Nephron (organoid): ENCODE data around the gene SPTLC2.
A peak's percentile ranks its signal among the peaks of the same experiment; 100 is the strongest.

Source experiments
- H3K27ac Mint-ChIP-seq, 3 experiments: 2 replicates each; pipeline ENCODE4 v1.8.0; 2020; ENCODE audit warnings: mixed read lengths in 3 of 3, mild to moderate bottlenecking in 2 of 3, moderate library complexity in 1 of 3
- H3K27me3 Mint-ChIP-seq: 2 replicates; pipeline ENCODE4 v1.8.0; 2021; ENCODE audit warnings: low read depth, mild to moderate bottlenecking, moderate library complexity, mixed read lengths
- H3K36me3 Mint-ChIP-seq: 2 replicates; pipeline ENCODE4 v1.8.0; 2020; ENCODE audit warnings: low read depth, mixed read lengths
- H3K4me1 Mint-ChIP-seq: 2 replicates; pipeline ENCODE4 v1.8.0; 2020; ENCODE audit warnings: mixed read lengths
- H3K4me3 Mint-ChIP-seq, 3 experiments: 2 replicates each; pipeline ENCODE4 v1.8.0; 2020; ENCODE audit warnings: mild to moderate bottlenecking in 3 of 3, mixed read lengths in 3 of 3, moderate library complexity in 2 of 3
- H3K9me3 Mint-ChIP-seq: 2 replicates; pipeline ENCODE4 v1.8.0; 2020; ENCODE audit warnings: mixed read lengths
- TF ChIP-seq, protein P1 (sequence below), 3 experiments: fragments of 200-600 bp; sonication (generic); IDR thresholded peaks; one replicate each; pipeline ENCODE4 v1.5.0; 2021; ENCODE audit warnings: antibody characterized with exemption in 3 of 3; ENCODE audit not compliant: unreplicated experiment in 3 of 3

The SPTLC2 gene

DNA sequence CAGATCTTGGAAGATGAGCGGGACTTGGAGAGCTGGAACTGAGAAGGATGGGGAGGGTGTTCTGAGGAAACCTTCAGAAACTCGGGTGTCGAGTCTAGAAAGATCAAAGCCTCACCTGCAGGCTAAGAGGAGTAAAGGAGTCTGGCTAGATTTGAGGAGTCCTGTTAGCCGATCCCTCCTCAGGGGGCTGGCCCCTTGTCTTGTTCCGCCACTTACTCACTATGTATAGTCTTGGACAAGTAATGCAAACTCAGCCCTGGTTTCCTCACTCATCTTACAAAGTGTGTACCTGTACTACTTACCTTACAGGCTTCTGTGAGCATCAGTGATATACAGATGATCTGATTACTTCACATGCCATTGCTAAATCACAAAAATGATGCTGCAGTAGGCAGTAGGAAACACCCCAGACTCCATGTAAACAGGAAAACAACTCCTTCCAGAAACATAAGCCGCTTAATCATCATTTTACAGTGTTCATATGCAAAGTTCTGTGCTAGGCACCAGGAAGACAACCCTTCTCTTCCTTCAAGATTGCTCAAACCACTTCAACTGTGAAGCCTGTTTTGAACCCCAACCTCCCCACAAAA is 2.0 kb upstream of the SPTLC2 start:
- H3K27me3 Mint-ChIP-seq, result peaks cover 5% of the 10 kb centered on the region
- TF ChIP-seq, protein P1, sequence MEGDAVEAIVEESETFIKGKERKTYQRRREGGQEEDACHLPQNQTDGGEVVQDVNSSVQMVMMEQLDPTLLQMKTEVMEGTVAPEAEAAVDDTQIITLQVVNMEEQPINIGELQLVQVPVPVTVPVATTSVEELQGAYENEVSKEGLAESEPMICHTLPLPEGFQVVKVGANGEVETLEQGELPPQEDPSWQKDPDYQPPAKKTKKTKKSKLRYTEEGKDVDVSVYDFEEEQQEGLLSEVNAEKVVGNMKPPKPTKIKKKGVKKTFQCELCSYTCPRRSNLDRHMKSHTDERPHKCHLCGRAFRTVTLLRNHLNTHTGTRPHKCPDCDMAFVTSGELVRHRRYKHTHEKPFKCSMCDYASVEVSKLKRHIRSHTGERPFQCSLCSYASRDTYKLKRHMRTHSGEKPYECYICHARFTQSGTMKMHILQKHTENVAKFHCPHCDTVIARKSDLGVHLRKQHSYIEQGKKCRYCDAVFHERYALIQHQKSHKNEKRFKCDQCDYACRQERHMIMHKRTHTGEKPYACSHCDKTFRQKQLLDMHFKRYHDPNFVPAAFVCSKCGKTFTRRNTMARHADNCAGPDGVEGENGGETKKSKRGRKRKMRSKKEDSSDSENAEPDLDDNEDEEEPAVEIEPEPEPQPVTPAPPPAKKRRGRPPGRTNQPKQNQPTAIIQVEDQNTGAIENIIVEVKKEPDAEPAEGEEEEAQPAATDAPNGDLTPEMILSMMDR (IDR thresholded peaks at IDR 0.05; ENCODE audit: unreplicated experiment in 3 of 3), result no peak
- H3K4me3 Mint-ChIP-seq, result no peak overlapping the region
- H3K27ac Mint-ChIP-seq, result no peak overlapping the region
- H3K4me1 Mint-ChIP-seq, result peaks cover 13% of the 10 kb centered on the region
- no peaks in the 10 kb centered on the region for H3K9me3 Mint-ChIP-seq
- peaks cover 5% of the 10 kb centered on the region for H3K36me3 Mint-ChIP-seq

DNA sequence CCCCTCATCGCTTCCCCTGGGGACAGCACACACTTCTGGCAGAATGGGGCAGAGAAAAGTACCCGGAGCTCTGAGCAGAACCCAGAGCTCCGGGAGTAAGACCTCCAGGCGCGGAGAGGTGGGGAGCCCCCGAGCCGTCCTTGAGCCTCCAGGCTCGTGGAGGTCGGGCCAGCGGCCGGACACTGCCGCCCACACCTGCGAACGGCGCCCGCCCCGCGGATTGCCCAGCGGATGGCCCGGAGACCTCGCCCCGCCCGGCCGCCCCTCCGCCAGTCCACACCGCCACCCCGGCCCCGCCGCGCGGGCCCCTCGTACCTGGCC is 344 bp downstream of the SPTLC2 start:
- peak overlapping the region; percentile 77 to 89 (median 77) for H3K27ac Mint-ChIP-seq
- TF ChIP-seq, protein P1 (IDR thresholded peaks at IDR 0.05; ENCODE audit: unreplicated experiment in 3 of 3), result no peak
- peak overlapping the region; percentile 94 to 95 (median 94) for H3K4me3 Mint-ChIP-seq
- H3K9me3 Mint-ChIP-seq, result no peaks in the 10 kb centered on the region
- H3K4me1 Mint-ChIP-seq, result peaks cover 23% of the 10 kb centered on the region
- H3K36me3 Mint-ChIP-seq, result peaks cover 5% of the 10 kb centered on the region
- H3K27me3 Mint-ChIP-seq, result peaks cover 5% of the 10 kb centered on the region

DNA sequence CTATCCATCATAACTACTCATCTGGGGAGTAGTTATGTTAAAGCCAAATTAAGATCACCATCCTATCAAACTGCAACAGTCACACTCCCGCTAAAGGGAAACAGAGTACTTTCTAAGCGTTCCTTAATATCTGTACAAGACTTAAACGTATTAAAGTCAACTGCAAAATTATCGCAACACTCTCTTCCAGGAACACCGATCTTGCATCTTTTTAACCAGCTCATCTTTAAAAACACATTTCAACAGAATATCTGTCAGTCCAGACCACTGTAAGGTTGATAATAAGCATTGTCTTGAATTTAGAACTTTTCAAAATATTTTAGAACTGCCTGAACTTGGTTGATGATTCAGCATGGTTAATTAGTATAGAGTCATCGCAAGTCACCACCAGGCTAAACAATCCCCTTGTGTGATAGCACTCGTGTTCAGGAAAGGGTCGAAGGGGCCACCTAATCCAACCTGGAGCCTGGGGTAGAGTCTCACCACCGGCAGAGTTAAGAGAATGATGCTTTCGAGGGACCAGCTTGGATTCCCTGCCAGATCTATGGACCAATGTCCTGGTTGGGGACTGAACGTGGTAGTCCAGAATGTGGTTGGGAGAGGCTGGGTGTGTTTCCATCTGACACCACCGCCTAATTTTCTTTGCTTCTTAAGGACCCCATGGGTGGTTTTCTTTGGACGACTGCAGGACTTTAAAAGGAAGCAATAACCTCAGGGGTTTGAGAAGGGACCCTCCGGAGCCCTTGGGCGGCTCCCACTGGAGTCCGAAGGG is 890 bp downstream of the SPTLC2 start:
- peaks cover 5% of the 10 kb centered on the region for H3K27me3 Mint-ChIP-seq
- H3K4me3 Mint-ChIP-seq, result peak overlapping the region; percentile 88 to 95 (median 94)
- H3K27ac Mint-ChIP-seq, result peak overlapping the region; percentile 77 to 85 (median 77)
- H3K36me3 Mint-ChIP-seq, result peaks cover 5% of the 10 kb centered on the region
- peaks cover 23% of the 10 kb centered on the region for H3K4me1 Mint-ChIP-seq
- no peaks in the 10 kb centered on the region for H3K9me3 Mint-ChIP-seq
- TF ChIP-seq, protein P1 (IDR thresholded peaks at IDR 0.05; ENCODE audit: unreplicated experiment in 3 of 3), result no peak

DNA sequence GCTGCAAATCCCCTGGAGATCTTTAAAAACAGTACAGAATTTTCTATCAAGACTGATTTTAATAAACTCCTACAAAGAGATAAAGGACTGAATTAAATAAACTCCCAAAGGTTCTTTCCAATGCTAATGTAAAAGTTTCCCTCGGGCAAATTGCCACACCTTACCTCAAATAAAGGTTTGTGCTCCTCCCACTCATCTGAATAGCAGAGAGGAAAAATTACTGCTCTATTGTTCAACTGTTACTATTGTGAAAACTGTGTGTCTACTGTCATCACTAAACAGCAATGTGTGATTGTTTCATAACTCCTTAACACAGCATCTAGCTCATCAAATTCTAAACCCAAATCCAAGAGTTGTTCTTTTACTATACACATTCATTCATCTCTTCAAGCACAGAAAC is 3.2 kb downstream of the SPTLC2 start:
- H3K36me3 Mint-ChIP-seq, result peaks cover 5% of the 10 kb centered on the region
- TF ChIP-seq, protein P1 (IDR thresholded peaks at IDR 0.05; ENCODE audit: unreplicated experiment in 3 of 3), result no peak
- H3K4me1 Mint-ChIP-seq, result peaks cover 23% of the 10 kb centered on the region
- no peaks in the 10 kb centered on the region for H3K9me3 Mint-ChIP-seq
- peaks cover 4% of the 10 kb centered on the region for H3K27me3 Mint-ChIP-seq
- peak overlapping the region in 2 of 3 experiments; percentile 58 to 76 for H3K4me3 Mint-ChIP-seq
- H3K27ac Mint-ChIP-seq, result peak overlapping the region in 2 of 3 experiments; percentile 4 to 7

DNA sequence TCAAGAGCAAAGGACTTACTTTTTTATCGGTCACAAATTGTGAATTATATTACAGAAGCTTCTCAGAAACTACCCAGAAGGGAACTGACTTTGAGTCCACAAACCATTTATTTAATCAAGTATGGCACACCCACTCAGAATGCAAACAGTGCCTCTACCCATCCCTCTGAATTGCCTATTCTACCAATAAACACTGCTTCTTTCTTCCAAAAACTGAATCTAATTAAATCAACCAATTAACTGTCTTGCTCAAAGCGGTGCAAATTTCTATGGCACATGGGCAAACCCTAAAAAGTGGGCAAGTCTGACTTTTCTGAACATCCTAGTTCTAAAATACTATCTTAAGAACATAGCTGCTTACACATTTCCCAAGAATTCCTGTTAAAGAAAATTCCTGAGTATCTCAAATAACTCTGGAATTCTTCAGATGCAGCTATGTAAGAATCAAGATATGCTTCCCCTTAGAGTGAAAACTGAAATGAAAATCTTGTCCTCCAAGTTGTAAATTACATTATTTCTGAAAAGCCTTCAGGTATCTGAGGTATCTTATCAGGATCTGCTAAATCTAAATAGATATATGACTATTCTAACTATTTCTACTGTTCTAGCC is 4.3 kb downstream of the SPTLC2 start:
- TF ChIP-seq, protein P1 (IDR thresholded peaks at IDR 0.05; ENCODE audit: unreplicated experiment in 3 of 3), result no peak
- H3K9me3 Mint-ChIP-seq, result no peaks in the 10 kb centered on the region
- H3K4me3 Mint-ChIP-seq, result peak overlapping the region; percentile 7 to 19 (median 9)

More for the DNA sequence above, 4.3 kb downstream of the SPTLC2 start:
- no peaks in the 10 kb centered on the region for H3K27me3 Mint-ChIP-seq
- H3K4me1 Mint-ChIP-seq, result peaks cover 23% of the 10 kb centered on the region
- peaks cover 5% of the 10 kb centered on the region for H3K36me3 Mint-ChIP-seq
- H3K27ac Mint-ChIP-seq, result peak overlapping the region in 1 of 3 experiments; percentile 74
